HUES48 (cell line): Measurements from ENCODE around the gene NRDC.
"Not testable (repeated sequence)": the region's sequence is repeated elsewhere in the genome, so short reads cannot be mapped to it uniquely, and the experiment has no call there.

Experiments
- H3K27ac ChIP-seq: one replicate; pipeline ENCODE4 v1.7.0; 2013; ENCODE audit warnings: low read depth, low read length, inconsistent platforms
- H3K27me3 ChIP-seq: 2 replicates; pipeline ENCODE4 v1.6.1; 2013; ENCODE audit warnings: mild to moderate bottlenecking, low read length; ENCODE audit not compliant: control insufficient read depth, insufficient read depth
- H3K36me3 ChIP-seq: 2 replicates; pipeline ENCODE4 v1.6.1; 2013; ENCODE audit warnings: low read length; ENCODE audit not compliant: control insufficient read depth, insufficient read depth
- H3K4me1 ChIP-seq: 2 replicates; pipeline ENCODE4 v1.6.1; 2013; ENCODE audit warnings: mild to moderate bottlenecking, low read length; ENCODE audit not compliant: control insufficient read depth, insufficient read depth
- H3K4me3 ChIP-seq: 2 replicates; pipeline ENCODE4 v1.5.1; 2013; ENCODE audit warnings: mild to moderate bottlenecking, low read depth, low read length
- H3K9ac ChIP-seq: 2 replicates; pipeline ENCODE4 v1.6.1; 2013; ENCODE audit warnings: mild to moderate bottlenecking, low read depth, low read length, moderate library complexity
- H3K9me3 ChIP-seq: 2 replicates; pipeline ENCODE4 v1.6.1; 2013; ENCODE audit warnings: low read length; ENCODE audit not compliant: control insufficient read depth, insufficient read depth

Gene NRDC

DNA sequence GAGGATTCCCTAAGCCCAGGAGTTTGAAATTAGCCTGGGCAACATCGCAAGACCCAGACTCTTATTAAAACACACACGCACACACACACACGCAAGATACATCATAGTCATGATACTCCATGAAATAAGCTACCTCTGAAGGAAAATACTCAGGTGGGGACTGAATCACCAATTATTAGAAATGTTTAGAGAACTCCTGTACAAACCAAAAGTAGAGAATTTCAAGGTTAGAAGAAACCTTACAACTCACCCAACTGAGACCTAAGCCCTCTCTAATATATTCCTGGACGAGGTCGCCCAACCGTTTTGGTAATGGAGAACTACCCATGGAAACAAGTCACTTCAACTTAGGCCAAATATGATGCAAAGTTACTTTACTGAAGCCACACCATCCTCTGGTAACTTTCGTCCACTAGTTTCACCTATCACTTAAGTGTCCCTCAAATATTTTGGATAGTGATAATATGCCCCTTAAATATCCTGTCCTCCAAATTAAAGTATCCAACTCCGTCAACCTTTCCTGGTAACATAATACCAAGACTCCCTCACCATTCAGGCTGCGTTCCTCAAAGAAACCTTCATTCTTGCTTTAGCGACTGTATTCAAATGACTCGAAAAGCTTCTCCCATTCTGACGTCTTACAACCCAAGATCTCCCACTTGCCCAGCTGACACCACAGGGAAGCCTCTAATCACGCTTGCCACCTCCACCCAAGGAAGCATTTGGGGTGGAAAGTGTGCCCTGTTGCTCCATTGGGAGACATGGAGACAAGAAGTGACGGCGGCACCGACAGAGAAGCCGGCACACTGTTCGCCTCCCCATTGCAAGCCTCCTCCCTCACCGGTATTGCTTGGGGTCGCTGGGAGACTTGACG lies 856 bp downstream of the NRDC start:
- peak overlapping the region; percentile 95 for H3K9ac ChIP-seq
- H3K27ac ChIP-seq = peak overlapping the region; percentile 99
- H3K9me3 ChIP-seq = no peaks in the 10 kb centered on the region
- H3K4me3 ChIP-seq = peak overlapping the region; percentile 99
- H3K4me1 ChIP-seq = peaks cover 17% of the 10 kb centered on the region
- no peaks in the 10 kb centered on the region for H3K27me3 ChIP-seq
- H3K36me3 ChIP-seq = 0 out of 2 replicates have a peak, but pooled peaks cover 5% of the 10 kb centered on the region

DNA sequence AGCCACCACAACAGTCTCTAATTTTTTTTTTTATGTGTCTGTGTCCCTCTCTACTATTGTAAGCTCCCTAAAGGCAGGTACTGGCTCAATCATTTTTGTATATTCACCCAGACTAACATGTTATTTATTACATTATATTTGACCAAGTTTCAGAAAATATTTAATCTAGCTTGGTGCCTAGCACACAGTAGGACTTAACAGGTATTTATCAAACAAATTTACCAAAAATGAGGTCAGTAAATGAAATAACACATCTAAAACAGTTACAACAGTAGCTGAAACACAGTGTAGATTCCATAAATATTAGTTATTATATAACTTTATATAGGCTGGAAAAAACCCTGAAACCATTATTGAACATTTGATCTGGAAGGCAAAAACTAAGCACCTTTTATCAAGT lies 2.7 kb downstream of the NRDC start:
- 0 out of 2 replicates have a peak, but pooled peaks cover 5% of the 10 kb centered on the region for H3K36me3 ChIP-seq
- no peak overlapping the region for H3K9ac ChIP-seq
- no peaks in the 10 kb centered on the region for H3K9me3 ChIP-seq
- no peak overlapping the region for H3K27ac ChIP-seq
- H3K4me1 ChIP-seq = peaks cover 17% of the 10 kb centered on the region
- H3K4me3 ChIP-seq = no peak overlapping the region; the same call in 1 of the 2 replicates
- H3K27me3 ChIP-seq = no peaks in the 10 kb centered on the region

DNA sequence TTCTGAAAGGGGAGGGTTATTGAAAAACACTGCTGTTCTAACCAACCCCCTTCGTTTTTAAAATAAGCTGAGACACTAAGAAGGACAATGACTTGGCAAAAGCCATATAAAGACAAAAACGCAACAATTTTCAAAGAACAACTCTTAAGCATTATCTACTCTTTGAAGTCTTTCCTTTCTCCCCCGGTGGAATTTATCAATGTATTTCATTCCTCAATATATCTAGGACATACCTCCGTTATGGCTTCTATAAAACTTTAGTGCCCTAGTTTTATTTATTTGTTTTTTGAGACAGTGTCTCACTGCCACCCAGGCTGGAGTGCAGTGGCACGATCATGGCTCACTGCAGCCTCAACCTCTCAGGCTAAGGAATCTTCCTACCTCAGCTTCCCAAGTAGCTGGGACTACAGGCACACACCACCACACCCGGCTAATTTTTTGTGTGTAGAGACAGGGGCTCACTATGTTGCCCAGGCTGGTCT lies 3.2 kb downstream of the NRDC start:
- H3K4me3 ChIP-seq = peak overlapping the region; percentile 14

DNA sequence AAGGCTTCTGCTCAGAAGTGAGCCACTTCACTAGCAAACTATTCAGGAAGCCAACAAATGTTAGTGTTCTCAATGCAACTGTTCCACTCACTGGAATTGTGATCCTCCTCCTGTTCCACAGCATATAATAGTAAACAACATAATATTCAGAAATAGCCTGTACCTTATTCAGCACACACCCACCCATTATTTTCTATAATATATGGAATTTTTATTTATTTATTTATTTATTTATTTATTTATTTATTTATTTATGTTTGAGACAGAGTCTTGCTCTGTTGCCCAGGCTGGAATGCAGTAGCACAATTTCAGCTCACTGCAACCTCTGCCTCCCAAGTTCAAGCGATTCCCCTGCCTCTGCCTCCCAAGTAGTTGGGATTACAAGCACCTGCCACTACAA lies 5.3 kb downstream of the NRDC start:
- H3K27me3 ChIP-seq, H3K9me3 ChIP-seq, H3K4me3 ChIP-seq, H3K36me3 ChIP-seq, H3K27ac ChIP-seq, H3K9ac ChIP-seq: not testable (repeated sequence)
- peaks cover 17% of the 10 kb centered on the region for H3K4me1 ChIP-seq

More for the DNA sequence above, 3.2 kb downstream of the NRDC start:
- Histone ChIP-seq H3K36me3 (0 out of 2 replicates have a peak, but pooled peaks cover 5% of the 10 kb centered on the region), H3K27me3 (no peaks in the 10 kb centered on the region), H3K9me3 (no peaks in the 10 kb centered on the region), H3K4me1 (peaks cover 17% of the 10 kb centered on the region), H3K9ac (no peak overlapping the region), H3K27ac (no peak overlapping the region)

DNA sequence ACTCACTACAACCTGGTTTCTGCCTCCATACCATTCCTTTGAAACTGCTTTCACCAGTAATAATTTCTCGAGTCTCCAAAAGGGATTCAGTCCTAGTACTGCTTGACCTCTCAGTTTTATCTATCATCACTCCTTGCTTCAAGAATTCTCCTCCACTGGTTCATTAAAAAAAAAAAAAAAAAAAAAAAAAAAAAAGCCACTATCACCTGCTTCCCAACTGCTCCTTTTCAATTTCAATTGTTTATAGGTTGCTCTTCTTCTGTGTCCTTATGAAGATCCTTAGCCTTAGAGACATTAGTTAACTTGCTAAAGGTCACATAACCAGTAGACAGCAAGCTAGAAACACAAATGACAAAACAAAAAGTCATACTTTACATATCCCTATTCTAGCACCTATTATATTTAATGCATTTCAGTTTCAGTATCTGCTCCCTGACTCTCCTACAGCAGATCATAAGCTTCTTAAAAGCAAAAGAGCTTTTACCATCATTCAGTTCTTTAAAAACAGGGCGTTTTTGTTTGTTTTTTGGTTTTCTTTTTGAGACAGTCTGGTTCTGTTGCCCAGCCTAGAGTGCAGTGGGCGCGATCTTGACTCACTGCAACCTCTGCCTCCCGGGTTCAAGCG lies 7.1 kb downstream of the NRDC start:
- 0 out of 2 replicates have a peak, but pooled peaks cover 5% of the 10 kb centered on the region for H3K36me3 ChIP-seq
- no peak overlapping the region for H3K27ac ChIP-seq
- H3K4me1 ChIP-seq = peaks cover 13% of the 10 kb centered on the region
- no peak overlapping the region for H3K4me3 ChIP-seq
- no peaks in the 10 kb centered on the region for H3K9me3 ChIP-seq
- no peaks in the 10 kb centered on the region for H3K27me3 ChIP-seq
- H3K9ac ChIP-seq = no peak overlapping the region

DNA sequence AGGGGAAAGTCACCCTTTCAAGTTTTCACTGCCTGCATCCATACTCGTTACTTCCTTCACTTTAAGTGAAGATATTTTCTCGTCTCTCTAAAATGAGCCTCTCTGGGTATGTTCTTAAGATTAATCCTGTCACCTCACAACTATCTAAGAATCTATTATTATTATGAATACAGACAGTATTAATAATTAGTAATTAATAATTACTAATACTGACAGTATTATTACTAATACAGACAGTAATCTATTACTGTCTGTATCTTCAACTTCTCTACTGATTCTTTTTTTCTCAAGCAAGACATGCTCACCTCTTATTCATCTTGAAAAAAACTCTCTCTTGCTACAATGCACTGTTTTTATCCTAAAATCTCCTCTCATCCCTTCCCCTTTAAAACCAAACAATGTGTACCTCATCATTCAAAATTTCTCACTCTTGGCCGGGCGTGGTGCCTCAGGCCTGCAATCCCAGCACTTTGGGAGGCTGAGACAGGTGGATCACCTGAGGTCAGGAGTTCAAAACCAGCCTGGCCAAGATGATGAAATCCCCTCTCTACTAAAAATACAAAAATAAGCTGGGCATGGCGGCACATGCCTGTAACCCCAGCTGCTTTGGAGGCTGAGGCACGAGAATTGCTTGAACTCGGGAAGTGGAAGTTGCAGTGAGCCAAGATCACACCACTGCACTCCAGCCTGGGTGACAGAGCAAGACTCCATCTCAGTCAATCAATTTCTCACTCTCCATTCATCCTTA lies 7.8 kb downstream of the NRDC start:
- Histone ChIP-seq H3K36me3 (0 out of 2 replicates have a peak, but pooled peaks cover 5% of the 10 kb centered on the region), H3K9ac (no peak overlapping the region), H3K27me3 (no peaks in the 10 kb centered on the region)

DNA sequence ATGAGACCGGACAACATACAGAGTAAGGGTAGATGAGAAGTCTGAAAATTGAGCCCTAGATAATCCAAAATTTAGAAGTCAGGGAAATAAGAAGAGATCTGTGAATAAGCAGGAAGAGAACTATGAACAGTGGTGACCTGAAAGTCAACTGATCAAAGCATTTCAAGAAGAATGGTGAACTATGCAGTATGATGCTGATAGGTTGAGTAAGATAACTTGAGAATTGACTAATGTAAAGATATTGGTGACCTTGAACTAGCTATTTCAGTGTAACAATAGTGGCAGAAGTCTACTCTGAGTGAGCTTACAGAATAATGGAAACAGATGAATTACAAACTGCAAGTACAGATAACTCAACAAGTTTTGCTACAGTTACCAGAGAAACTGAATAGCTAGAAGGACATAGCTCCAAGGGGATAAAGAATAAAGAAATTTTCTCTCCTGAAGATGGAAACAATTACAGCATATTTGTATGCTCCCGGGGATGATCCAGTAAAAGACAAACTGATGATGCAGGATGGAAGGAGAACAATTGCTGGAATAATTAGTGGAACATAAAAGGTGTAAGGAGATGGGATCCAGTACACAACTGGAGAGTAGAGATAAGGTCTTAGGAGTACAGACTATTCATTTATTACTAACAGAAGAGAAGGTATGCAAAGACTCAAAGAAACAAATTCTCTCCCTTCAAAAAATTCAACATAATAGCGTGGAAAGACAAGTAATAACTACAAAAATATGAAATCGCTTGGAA lies 10.9 kb downstream of the NRDC start:
- H3K36me3 ChIP-seq = no peaks in the 10 kb centered on the region
- H3K4me3 ChIP-seq = no peak overlapping the region
- no peak overlapping the region for H3K27ac ChIP-seq
- no peak overlapping the region for H3K9ac ChIP-seq
- no peaks in the 10 kb centered on the region for H3K27me3 ChIP-seq
- H3K9me3 ChIP-seq = no peaks in the 10 kb centered on the region
- H3K4me1 ChIP-seq = no peaks in the 10 kb centered on the region

More for the DNA sequence above, 7.8 kb downstream of the NRDC start:
- Histone ChIP-seq H3K9me3 (no peaks in the 10 kb centered on the region), H3K4me1 (peaks cover 12% of the 10 kb centered on the region), H3K27ac (no peak overlapping the region), H3K4me3 (no peak overlapping the region)

DNA sequence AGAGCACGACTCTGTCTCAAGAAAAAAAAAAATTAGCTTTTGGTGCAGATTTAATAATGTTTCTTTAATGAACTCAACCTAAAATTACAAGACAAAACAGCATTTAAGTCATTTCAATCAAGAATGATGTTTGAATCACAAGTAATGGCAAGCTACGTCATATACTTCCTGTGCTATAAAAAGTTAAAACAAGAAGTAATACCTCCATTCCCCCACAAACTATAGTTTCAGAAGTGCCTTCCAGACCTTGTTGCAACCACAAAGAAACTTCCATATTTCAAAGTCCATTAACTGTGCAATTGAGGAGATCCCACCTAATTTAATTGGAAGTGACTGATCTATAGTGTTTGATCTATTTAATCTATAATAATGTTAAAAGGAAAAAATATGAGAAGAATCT lies 15.1 kb downstream of the NRDC start:
- H3K9me3 ChIP-seq = no peaks in the 10 kb centered on the region
- H3K4me1 ChIP-seq = peaks cover 23% of the 10 kb centered on the region
- no peak overlapping the region for H3K27ac ChIP-seq
- no peaks in the 10 kb centered on the region for H3K36me3 ChIP-seq
- no peak overlapping the region for H3K9ac ChIP-seq
- H3K27me3 ChIP-seq = no peaks in the 10 kb centered on the region
- no peak overlapping the region for H3K4me3 ChIP-seq

DNA sequence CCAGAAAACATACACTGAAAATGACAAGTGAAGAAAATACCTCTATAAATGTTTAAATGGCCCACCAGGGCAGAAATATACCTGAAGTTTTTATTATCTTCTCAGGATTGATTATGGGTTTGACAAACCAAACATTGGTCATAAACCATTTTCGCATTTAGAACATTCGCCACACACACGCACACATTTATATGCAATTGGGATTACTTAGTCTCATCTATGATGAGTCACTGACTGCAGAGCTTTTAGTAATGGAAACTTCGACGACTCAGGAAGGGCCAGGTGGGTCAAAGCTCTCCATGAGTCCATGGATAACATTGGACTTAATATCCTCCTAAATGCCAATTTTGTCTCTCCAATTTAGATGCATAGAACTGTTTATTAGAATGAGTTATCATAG lies 16.9 kb downstream of the NRDC start:
- 0 out of 2 replicates have a peak, but pooled peaks cover 2% of the 10 kb centered on the region for H3K36me3 ChIP-seq
- no peaks in the 10 kb centered on the region for H3K9me3 ChIP-seq
- peaks cover 35% of the 10 kb centered on the region for H3K4me1 ChIP-seq
- no peak overlapping the region for H3K4me3 ChIP-seq
- no peak overlapping the region for H3K9ac ChIP-seq
- H3K27ac ChIP-seq = no peak overlapping the region
- H3K27me3 ChIP-seq = no peaks in the 10 kb centered on the region

DNA sequence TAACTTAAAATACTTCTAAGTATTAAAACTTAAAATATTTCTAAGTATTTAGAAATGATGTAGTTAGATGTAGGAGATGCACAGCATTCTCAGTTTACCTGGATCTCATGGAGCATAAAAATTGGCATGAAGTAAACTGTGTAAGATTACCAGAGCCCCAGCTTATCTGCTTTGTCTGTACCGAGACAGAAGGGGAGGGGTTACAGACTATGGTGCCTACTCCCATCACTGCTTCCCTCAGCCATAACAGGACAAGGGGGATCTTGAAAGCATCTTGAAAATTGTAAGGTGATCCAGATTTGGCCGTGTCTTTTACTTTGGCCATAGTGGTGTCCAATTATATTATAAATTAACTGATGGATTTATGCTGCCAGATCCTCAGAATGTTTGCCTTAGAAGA lies 18.8 kb downstream of the NRDC start:
- H3K36me3 ChIP-seq = peaks cover 8% of the 10 kb centered on the region
- no peak overlapping the region for H3K4me3 ChIP-seq
- H3K9ac ChIP-seq = no peak overlapping the region
- H3K27ac ChIP-seq = no peak overlapping the region
- H3K4me1 ChIP-seq = peaks cover 39% of the 10 kb centered on the region
- no peaks in the 10 kb centered on the region for H3K27me3 ChIP-seq
- H3K9me3 ChIP-seq = no peaks in the 10 kb centered on the region
